Skeletal muscle tissue (tissue), 4 donors: Measurements from ENCODE around the gene SPATS2. TPM values are rescaled to one million over a fixed set of nuclear protein-coding genes. Genes with fewer than 3 reads are reported as not detected.

Experiments
- H3K27ac ChIP-seq: one replicate; pipeline ENCODE4 v1.7.0; 2013; ENCODE audit warnings: mild to moderate bottlenecking, low read depth, low read length, inconsistent platforms
- H3K27me3 ChIP-seq, 3 donors: one replicate each; pipeline ENCODE4 v1.7.0; 2013; ENCODE audit warnings: low read length in 3 of 3; ENCODE audit not compliant: control insufficient read depth in 3 of 3, insufficient read depth in 3 of 3
- H3K36me3 ChIP-seq, 3 donors: one replicate each; pipeline ENCODE4 v1.7.0; 2013; ENCODE audit warnings: low read length in 3 of 3; ENCODE audit not compliant: control insufficient read depth in 3 of 3, insufficient read depth in 3 of 3
- H3K4me1 ChIP-seq, 3 donors: one replicate each; pipeline ENCODE4 v1.7.0; 2013; ENCODE audit warnings: low read length in 3 of 3, mild to moderate bottlenecking in 3 of 3; ENCODE audit not compliant: control insufficient read depth in 3 of 3, insufficient read depth in 3 of 3
- H3K4me3 ChIP-seq, 3 donors: one replicate each; pipeline ENCODE4 v1.7.0; 2013; ENCODE audit warnings: low read length in 3 of 3
- H3K9ac ChIP-seq, 3 donors: one replicate each; pipeline ENCODE4 v1.7.0; 2013; ENCODE audit warnings: low read length in 3 of 3, mild to moderate bottlenecking in 3 of 3, moderate library complexity in 2 of 3, low read depth in 1 of 3
- H3K9me3 ChIP-seq, 3 donors: one replicate each; pipeline ENCODE4 v1.7.0; 2013; ENCODE audit warnings: low read length in 3 of 3; ENCODE audit not compliant: control insufficient read depth in 3 of 3
- total RNA-seq: library from RNA; depleted of rRNA; stranded (reverse); fragments of >200 nt; gene quantifications from one replicate; pipeline ENCODE4 v1.2.3, GENCODE V29; 2014
- donor health status: Osteomylitis.

The SPATS2 gene
- total RNA-seq, 1 donor from 2014 or later: 19.8 TPM

DNA sequence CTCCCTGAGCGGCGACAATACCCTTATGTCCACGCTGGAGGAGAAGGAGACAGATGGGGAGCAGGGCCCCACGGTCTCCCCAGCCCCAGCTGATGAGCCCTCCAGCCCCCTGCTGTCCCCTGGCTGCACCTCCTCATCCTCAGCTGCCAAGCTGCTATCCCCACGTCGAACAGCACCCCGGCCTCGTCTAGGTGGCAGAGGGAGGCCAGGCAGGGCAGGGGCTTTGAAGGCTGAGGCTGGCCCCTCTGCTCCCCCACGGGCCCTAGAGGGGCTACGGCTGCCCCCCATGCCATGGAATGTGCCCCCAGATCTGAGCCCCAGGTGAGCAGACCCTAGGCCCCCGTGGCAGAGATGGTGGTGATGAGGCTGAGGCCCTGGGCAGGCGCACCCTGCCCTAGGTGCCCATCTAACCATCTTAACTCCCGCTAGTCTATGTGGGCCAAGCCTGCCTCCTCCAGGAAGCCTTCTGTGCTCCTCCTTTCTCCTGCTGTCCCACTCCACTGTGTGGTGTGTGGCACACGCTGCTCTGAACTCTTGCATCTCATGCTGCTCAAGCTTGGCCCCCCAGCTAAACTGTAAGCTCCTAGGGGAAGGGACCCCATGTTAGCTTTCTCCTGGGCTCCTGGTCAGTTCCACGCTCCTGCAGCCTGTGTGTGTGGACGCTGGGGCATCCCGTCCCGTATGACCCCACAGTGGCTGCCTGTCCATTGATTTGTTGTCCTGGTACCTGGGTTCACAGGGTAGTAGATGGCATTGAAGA is 188.5 kb downstream of the SPATS2 start:
- Histone ChIP-seq H3K4me1 (peaks cover 13 to 17% (median 16%) of the 10 kb centered on the region in 3 donors), H3K9ac (no peak overlapping the region), H3K4me3 (no peak overlapping the region), H3K9me3 (no peaks in the 10 kb centered on the region), H3K27ac (no peak overlapping the region), H3K27me3 (no peaks in the 10 kb centered on the region), H3K36me3 (peaks cover 47 to 50% (median 47%) of the 10 kb centered on the region in 3 donors)

DNA sequence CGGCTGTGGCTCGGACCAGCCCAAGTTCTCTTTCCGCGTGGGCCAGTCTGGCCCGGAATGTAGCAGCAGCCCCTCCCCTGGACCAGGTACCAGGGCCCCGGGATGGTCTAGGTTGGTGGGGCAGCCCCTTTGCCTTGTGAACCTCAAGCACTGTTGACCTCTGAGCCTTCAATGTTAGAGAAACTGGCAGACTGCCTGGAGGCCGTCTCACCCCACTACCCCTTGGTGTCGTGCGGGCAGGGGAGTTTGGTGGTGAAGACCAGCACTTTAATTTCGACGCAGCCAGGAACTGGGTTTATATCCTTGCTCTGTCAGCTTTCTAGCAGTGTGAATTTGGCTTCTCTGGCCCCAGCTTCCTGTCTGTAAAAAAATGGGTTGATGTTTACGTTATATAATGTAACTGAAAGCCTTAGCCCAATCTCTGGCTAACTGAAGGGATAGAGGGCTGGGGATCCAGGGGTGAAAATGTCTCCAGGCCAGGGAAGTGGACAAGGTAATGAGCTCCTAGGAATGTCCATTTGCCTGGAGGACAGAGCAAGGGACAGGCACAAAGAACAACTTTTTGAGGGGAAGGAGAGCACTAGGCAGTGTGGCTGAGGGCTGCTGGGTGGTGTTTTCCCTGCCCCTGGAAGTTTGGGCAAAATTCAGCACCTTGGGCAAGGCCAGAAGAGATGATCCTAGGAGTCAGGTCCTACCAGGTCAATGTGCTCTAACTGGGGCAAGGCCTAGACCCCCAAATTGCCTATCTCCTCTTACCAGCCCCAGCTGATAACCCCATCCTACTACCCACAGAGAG is 189.3 kb downstream of the SPATS2 start:
- Histone ChIP-seq H3K36me3 (peaks cover 52 to 57% (median 52%) of the 10 kb centered on the region in 3 donors), H3K27me3 (no peaks in the 10 kb centered on the region), H3K9me3 (no peaks in the 10 kb centered on the region), H3K9ac (no peak overlapping the region), H3K27ac (no peak overlapping the region), H3K4me1 (peaks cover 11 to 15% (median 14%) of the 10 kb centered on the region in 3 donors), H3K4me3 (no peak overlapping the region)

DNA sequence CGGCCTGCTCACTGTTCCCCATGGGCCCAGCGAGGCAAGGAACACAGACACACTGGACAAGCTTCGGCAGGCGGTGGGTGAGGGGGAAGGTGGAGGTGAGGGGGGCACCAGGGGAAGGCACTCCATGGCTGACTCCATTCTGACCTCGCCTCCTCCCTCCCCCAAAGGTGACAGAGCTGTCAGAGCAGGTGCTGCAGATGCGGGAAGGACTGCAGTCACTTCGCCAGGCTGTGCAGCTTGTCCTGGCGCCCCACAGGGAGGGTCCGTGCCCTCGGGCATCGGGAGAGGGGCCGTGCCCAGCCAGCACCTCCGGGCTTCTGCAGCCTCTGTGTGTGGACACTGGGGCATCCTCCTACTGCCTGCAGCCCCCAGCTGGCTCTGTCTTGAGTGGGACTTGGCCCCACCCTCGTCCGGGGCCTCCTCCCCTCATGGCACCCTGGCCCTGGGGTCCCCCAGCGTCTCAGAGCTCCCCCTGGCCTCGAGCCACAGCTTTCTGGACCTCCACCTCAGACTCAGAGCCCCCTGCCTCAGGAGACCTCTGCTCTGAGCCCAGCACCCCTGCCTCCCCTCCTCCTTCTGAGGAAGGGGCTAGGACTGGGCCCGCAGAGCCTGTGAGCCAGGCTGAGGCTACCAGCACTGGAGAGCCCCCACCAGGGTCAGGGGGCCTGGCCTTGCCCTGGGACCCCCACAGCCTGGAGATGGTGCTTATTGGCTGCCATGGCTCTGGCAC is 190.1 kb downstream of the SPATS2 start:
- Histone ChIP-seq H3K27me3 (no peaks in the 10 kb centered on the region), H3K4me3 (no peak overlapping the region), H3K9me3 (no peaks in the 10 kb centered on the region), H3K9ac (no peak overlapping the region), H3K4me1 (peaks cover 4 to 7% (median 6%) of the 10 kb centered on the region in 3 donors), H3K27ac (no peak overlapping the region), H3K36me3 (peaks cover 57 to 64% (median 58%) of the 10 kb centered on the region in 3 donors)

DNA sequence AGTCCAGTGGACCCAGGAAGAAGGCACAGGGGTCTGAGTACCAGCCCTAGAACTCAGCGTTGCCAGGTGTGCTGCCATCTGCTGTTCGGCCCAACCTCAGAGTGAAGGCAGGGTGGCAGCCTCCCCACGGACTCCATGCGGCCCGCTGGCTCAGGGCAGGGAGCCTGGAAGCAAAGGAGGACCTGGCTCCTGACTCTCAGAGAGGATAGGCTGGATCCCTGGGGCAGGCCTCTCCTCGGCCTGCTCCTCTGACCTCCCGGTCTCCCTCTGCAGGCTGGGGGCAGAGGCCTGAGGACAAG is 190.6 kb downstream of the SPATS2 start:
- Histone ChIP-seq H3K27me3 (no peaks in the 10 kb centered on the region), H3K9me3 (no peaks in the 10 kb centered on the region), H3K36me3 (peaks cover 62 to 69% (median 63%) of the 10 kb centered on the region in 3 donors), H3K4me1 (peaks cover 0 to 2% (median 1%) of the 10 kb centered on the region in 3 donors), H3K9ac (no peak overlapping the region), H3K4me3 (no peak overlapping the region), H3K27ac (no peak overlapping the region)

DNA sequence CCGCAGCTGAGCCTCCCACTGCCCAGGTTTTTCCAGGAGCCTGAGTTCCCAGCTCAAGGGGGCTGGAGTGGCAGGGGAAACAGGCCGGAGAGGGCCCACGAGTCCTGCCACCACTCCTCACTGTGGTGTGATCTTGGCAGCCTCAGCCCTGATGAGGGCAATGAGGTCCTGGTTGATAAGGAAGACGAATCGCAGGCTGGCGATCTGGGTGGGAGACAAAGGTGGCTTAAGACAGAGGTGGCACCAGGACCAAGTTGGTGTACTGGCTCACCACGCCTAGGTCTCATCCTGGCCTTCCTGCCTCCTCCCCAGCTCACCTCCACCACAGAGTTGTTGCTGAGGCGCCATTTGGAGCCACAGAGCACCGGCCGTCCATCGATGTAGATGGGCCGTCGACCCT is 191.3 kb downstream of the SPATS2 start:
- no peak overlapping the region for H3K27ac ChIP-seq
- no peaks in the 10 kb centered on the region for H3K27me3 ChIP-seq
- no peaks in the 10 kb centered on the region for H3K9me3 ChIP-seq
- H3K4me1 ChIP-seq: peaks cover under 1 to 5% (median 3%) of the 10 kb centered on the region in 3 donors
- no peak overlapping the region for H3K4me3 ChIP-seq
- H3K9ac ChIP-seq: peak overlapping the region in 1 of 3 donors; percentile 16
- peaks cover 68 to 76% (median 70%) of the 10 kb centered on the region in 3 donors for H3K36me3 ChIP-seq

DNA sequence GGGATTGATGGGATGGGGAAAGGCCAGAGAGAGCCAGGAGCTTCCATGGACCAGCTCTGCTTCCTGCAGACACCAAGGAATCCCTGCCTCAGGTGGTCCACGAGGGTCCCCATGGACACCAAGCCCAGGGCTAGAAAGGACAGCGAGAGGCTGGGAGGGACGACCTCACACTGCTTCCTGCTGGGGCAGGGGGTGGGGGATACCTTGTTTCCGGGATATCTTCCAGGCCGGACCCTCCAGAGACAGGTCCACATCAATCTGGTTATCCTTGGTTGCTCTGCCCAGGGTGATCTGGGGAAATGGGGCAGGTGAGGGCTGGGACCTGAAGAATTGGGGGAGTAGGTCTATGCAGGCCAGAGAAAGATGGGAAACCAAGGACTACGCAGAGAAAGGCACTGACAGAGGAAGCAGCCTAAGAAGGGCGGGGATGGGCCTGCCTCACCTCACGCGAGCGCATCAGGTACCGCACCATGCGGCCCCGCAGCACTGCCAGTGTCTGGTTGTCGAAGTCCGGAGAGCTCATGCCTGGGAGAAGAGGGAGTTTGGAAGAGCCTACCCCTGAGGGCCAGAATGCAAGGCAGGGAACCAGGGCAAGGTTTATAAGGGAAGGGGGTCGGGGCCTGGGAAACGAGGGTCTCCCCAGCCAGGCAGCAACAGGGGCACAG is 191.9 kb downstream of the SPATS2 start:
- H3K9me3 ChIP-seq: no peaks in the 10 kb centered on the region
- H3K27ac ChIP-seq: no peak overlapping the region
- peaks cover 6 to 12% (median 8%) of the 10 kb centered on the region in 3 donors for H3K4me1 ChIP-seq
- peak overlapping the region in 1 of 3 donors; percentile 3 for H3K9ac ChIP-seq
- peaks cover 74 to 82% (median 76%) of the 10 kb centered on the region in 3 donors for H3K36me3 ChIP-seq
- no peaks in the 10 kb centered on the region for H3K27me3 ChIP-seq
- H3K4me3 ChIP-seq: no peak overlapping the region

DNA sequence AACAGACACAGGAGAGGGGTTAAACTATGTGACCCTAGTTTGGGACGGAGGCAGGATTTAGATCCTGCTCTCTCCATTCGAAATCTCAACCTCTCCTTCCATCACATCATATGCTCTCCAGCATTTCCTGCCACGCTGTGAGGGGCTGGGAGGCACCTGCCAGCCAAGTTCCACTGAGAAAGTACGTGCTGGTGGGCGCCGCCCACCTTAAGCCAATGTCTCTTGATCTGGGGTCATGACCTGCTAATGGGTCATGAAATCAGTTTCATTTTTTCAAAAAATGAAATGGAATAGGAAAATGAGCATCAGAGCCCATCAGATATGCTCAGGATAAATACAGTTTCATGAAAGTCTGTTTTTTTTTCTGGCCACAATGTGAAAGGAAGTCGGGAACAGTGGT is 193.4 kb downstream of the SPATS2 start:
- Histone ChIP-seq H3K27ac (no peak overlapping the region), H3K9me3 (no peaks in the 10 kb centered on the region), H3K4me1 (peaks cover 21 to 27% (median 23%) of the 10 kb centered on the region in 3 donors), H3K36me3 (peaks cover 80 to 91% (median 82%) of the 10 kb centered on the region in 3 donors), H3K9ac (no peak overlapping the region), H3K27me3 (no peaks in the 10 kb centered on the region), H3K4me3 (no peak overlapping the region)

DNA sequence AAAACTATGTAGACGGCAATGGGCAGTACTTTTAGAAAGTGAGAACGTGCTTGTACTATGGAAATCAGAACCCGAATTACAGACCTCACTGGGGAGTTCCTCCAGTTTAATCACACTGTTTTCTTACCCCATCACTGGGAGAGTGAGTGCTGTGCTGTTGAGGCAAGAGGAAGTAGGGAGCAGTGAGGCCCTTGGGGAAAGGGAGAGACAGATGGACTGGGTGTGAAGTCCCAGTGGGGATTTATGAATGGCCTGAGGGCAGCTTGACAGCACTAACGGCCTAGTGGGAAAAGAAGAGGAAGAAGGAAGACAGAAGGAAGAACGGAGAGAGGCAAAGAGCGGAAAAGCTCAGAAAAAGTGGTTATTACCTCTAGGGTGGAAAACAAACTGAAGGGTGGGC is 195.0 kb downstream of the SPATS2 start:
- H3K27me3 ChIP-seq: no peaks in the 10 kb centered on the region
- H3K9me3 ChIP-seq: no peaks in the 10 kb centered on the region
- peaks cover 70 to 77% (median 73%) of the 10 kb centered on the region in 3 donors for H3K36me3 ChIP-seq
- H3K4me3 ChIP-seq: no peak overlapping the region
- H3K27ac ChIP-seq: no peak overlapping the region
- H3K9ac ChIP-seq: no peak overlapping the region
- H3K4me1 ChIP-seq: peaks cover 37 to 42% (median 37%) of the 10 kb centered on the region in 3 donors

DNA sequence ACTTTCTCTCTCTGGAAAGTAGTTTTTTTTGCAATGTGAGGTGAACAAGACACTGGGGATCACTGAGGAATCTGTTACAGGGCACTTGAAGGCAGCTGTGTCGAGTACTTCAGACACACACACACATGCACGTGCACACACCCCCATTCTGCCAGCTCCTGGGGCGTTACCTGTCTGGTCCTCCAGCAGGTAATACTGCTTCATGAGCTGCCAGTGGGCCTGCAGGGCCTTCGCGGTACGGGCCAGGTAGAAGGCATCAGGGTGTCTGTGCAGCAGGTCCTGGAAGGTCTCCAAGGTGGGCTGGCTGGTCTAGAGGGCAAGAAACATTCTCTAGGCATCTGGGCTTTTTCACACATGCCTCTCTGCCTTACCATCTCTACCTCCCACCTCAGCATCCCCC is 195.6 kb downstream of the SPATS2 start:
- H3K4me1 ChIP-seq: peaks cover 39 to 48% (median 40%) of the 10 kb centered on the region in 3 donors
- H3K27ac ChIP-seq: no peak overlapping the region
- H3K4me3 ChIP-seq: no peak overlapping the region
- H3K9ac ChIP-seq: peak overlapping the region in 1 of 3 donors; percentile 50
- peaks cover 64 to 72% (median 68%) of the 10 kb centered on the region in 3 donors for H3K36me3 ChIP-seq
- H3K27me3 ChIP-seq: no peaks in the 10 kb centered on the region
- H3K9me3 ChIP-seq: no peaks in the 10 kb centered on the region
